H1 (cell line): ENCODE measurements around the gene KLHL36.

ENCODE experiments used
- CEBPB ChIP-seq: IDR thresholded peaks from 2 replicates; pipeline ENCODE4 v1.6.1; 2012; ENCODE audit warnings: low read depth, low read length
- CHD1 ChIP-seq: IDR thresholded peaks from 2 replicates; pipeline ENCODE4 v1.6.1; 2012; ENCODE audit warnings: low read depth, low read length, improper control_type of control experiment
- CHD2 ChIP-seq: IDR thresholded peaks from 2 replicates; pipeline ENCODE4 v1.6.1; 2012; ENCODE audit warnings: low read length, improper control_type of control experiment
- EGR1 ChIP-seq: IDR thresholded peaks from 2 replicates; pipeline ENCODE4 v1.6.1; 2011; ENCODE audit warnings: low read depth, low read length, borderline replicate concordance
- JUN ChIP-seq: IDR thresholded peaks from 2 replicates; pipeline ENCODE4 v1.6.1; 2011; ENCODE audit warnings: low read depth, mild to moderate bottlenecking, improper control_type of control experiment, low read length
- POLR2AphosphoS5 ChIP-seq: IDR thresholded peaks from 2 replicates; pipeline ENCODE4 v1.6.1; 2011; ENCODE audit warnings: low read depth, low read length
- RAD21 ChIP-seq, 2 experiments: IDR thresholded peaks in 1 of 2; conservative IDR thresholded peaks in 1 of 2; 2 replicates each; pipeline ENCODE4 v1.6.1; 2011; ENCODE audit warnings: low read depth in 2 of 2, low read length in 2 of 2, improper control_type of control experiment in 1 of 2, inconsistent platforms in 1 of 2, mild to moderate bottlenecking in 1 of 2, moderate library complexity in 1 of 2
- RFX5 ChIP-seq: IDR thresholded peaks from 2 replicates; pipeline ENCODE4 v1.6.1; 2011; ENCODE audit warnings: low read depth, low read length, improper control_type of control experiment, borderline replicate concordance
- SIN3A ChIP-seq, 2 experiments: IDR thresholded peaks in 1 of 2; conservative IDR thresholded peaks in 1 of 2; 2 replicates each; pipeline ENCODE4 v1.6.1; 2011 to 2012; ENCODE audit warnings: low read length in 2 of 2, improper control_type of control experiment in 1 of 2, low read depth in 1 of 2, mild to moderate bottlenecking in 1 of 2
- SUZ12 ChIP-seq: fragments of 200-600 bp; sonication (generic); IDR thresholded peaks from 2 replicates; pipeline ENCODE4 v1.6.1; 2012; ENCODE audit warnings: mild to moderate bottlenecking, inconsistent platforms, low read length, moderate library complexity, mixed read lengths
- YY1 ChIP-seq: IDR thresholded peaks from 2 replicates; pipeline ENCODE4 v1.6.1; 2011; ENCODE audit warnings: low read depth, mild to moderate bottlenecking, low read length
- TF ChIP-seq, protein P1 (sequence below): IDR thresholded peaks from 2 replicates; pipeline ENCODE4 v1.6.1; 2012; ENCODE audit warnings: inconsistent platforms
- TF ChIP-seq, protein P2 (sequence below), 3 experiments: IDR thresholded peaks; 1 replicate in 2 of 3; 2 replicates in 1 of 3; pipeline versions ENCODE4 v1.5.1 to v1.6.1; 2011; ENCODE audit warnings: low read length in 3 of 3, mild to moderate bottlenecking in 3 of 3, inconsistent platforms in 2 of 3, low read depth in 1 of 3, moderate library complexity in 1 of 3; ENCODE audit not compliant: insufficient read depth in 1 of 3; ENCODE audit errors: control extremely low read depth in 1 of 3

DNA sequence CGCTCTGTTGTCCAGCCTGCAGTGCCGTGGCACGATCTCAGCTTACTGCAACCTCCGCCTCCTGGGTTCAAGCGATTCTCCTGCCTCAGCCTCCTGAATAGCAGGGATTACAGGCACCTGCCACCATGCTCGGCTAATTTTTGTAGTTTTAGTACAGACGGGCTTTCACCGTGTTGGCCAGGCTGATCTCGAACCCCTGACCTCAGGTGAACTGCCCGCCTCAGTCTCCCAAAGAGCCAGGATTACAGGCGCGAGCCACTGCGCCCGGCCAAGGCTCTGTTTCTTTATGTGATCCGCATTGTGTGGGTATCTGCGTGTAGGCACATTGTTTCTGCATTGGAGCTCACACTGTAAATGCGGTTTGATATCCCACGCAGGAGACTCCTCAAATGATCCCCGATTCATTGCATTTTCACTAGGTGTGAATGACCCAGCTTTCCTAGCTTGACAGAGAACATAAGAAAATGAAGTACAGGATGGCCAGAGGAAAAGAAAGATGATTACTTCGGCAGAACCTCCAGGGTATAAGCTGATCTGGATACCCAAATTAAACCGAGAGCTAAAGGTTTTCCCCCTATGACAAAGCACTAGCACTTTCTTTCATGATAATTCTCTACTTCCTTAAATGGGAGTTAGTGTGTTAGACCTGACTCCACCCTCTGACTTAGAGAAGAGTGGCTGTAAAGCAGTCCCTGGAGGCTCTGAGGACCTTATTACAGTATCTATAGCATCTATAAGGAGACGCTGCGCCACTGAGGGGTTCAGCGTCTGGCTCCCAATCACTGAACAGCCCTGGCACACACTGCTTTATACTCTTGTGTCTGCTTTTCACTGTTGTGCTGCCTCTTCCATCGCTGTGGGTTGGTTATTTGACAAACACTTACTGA, 47.7 kb upstream of the KLHL36 start:
- no peak for TF ChIP-seq EGR1
- TF ChIP-seq, protein P1, sequence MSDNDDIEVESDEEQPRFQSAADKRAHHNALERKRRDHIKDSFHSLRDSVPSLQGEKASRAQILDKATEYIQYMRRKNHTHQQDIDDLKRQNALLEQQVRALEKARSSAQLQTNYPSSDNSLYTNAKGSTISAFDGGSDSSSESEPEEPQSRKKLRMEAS = no peak
- TF ChIP-seq RAD21 (IDR thresholded peaks at IDR 0.05 in 1 of 2, conservative IDR thresholded peaks at IDR 0.05 in 1 of 2; ENCODE audit: low read depth in 2 of 2, low read length in 2 of 2) = no peak
- no peak for TF ChIP-seq CHD2
- no peak for TF ChIP-seq CEBPB
- TF ChIP-seq, protein P2, sequence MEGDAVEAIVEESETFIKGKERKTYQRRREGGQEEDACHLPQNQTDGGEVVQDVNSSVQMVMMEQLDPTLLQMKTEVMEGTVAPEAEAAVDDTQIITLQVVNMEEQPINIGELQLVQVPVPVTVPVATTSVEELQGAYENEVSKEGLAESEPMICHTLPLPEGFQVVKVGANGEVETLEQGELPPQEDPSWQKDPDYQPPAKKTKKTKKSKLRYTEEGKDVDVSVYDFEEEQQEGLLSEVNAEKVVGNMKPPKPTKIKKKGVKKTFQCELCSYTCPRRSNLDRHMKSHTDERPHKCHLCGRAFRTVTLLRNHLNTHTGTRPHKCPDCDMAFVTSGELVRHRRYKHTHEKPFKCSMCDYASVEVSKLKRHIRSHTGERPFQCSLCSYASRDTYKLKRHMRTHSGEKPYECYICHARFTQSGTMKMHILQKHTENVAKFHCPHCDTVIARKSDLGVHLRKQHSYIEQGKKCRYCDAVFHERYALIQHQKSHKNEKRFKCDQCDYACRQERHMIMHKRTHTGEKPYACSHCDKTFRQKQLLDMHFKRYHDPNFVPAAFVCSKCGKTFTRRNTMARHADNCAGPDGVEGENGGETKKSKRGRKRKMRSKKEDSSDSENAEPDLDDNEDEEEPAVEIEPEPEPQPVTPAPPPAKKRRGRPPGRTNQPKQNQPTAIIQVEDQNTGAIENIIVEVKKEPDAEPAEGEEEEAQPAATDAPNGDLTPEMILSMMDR (IDR thresholded peaks at IDR 0.05; ENCODE audit: control extremely low read depth in 1 of 3, insufficient read depth in 1 of 3, low read depth in 1 of 3, low read length in 3 of 3) = no peak
- TF ChIP-seq SUZ12 = no peak
- TF ChIP-seq JUN = no peak
- no peak for TF ChIP-seq POLR2AphosphoS5
- TF ChIP-seq RFX5 = no peak
- no peak for TF ChIP-seq YY1
- no peak for TF ChIP-seq SIN3A (conservative IDR thresholded peaks at IDR 0.05 in 1 of 2, IDR thresholded peaks at IDR 0.05 in 1 of 2; ENCODE audit: low read depth in 1 of 2, low read length in 2 of 2)
- no peak for TF ChIP-seq CHD1
